ENCODE data around the gene PLCB1.

- TF ChIP-seq POLR2A (IDR thresholded peaks at IDR 0.05; ENCODE audit: low read length) (no peak), GATA1 (IDR thresholded peaks at IDR 0.05; ENCODE audit: low read depth, low read length) (no peak)
Measured at GRCh38 chr20:8519887-8520286, 387.8 kb downstream of the PLCB1 start.
